ENCODE measurements around the gene ARAP3.
A peak's percentile ranks its signal among the peaks of the same experiment; 100 is the strongest.

ARAP3 gene

GRCh38 chr5:141668601-141669265 is 13.3 kb downstream of the ARAP3 start:
- no peak for DNase-seq (ENCODE audit: low read depth)

- no peak for DNase-seq (ENCODE audit: low read depth)
Measured at GRCh38 chr5:141665995-141666940, 15.8 kb downstream of the ARAP3 start.

- DNase-seq (ENCODE audit: low read depth), result no peak
Measured at GRCh38 chr5:141664733-141665461, 17.1 kb downstream of the ARAP3 start.

GRCh38 chr5:141663506-141663905 is 18.5 kb downstream of the ARAP3 start:
- DNase-seq (ENCODE audit: low read depth), result no peak

GRCh38 chr5:141662028-141662427 is 20.0 kb downstream of the ARAP3 start:
- no peak for DNase-seq (ENCODE audit: low read depth)

- DNase-seq (ENCODE audit: low read depth), result no peak
Measured at GRCh38 chr5:141657937-141658545, 24.0 kb downstream of the ARAP3 start.

- DNase-seq (ENCODE audit: low read depth), result no peak
Measured at GRCh38 chr5:141657404-141657803, 24.6 kb downstream of the ARAP3 start.

- no peak for DNase-seq (ENCODE audit: low read depth)
Measured at GRCh38 chr5:141656396-141656795, 25.6 kb downstream of the ARAP3 start.

- DNase-seq (ENCODE audit: low read depth), result no peak
Measured at GRCh38 chr5:141655020-141655419, 27.0 kb downstream of the ARAP3 start.

GRCh38 chr5:141654298-141654697 is 27.7 kb downstream of the ARAP3 start:
- peak; percentile 77 for DNase-seq (ENCODE audit: low read depth)

- DNase-seq (ENCODE audit: low read depth), result no peak
Measured at GRCh38 chr5:141651728-141652105, 30.3 kb downstream of the ARAP3 start.

- DNase-seq (ENCODE audit: low read depth), result no peak
Measured at GRCh38 chr5:141650851-141651727, 30.9 kb downstream of the ARAP3 start, which contains the start of gene FCHSD1. Gene FCHSD1, minus strand, starts transcription at chr5:141651418. Its CDS starts 50 bp downstream, at chr5:141651368.

GRCh38 chr5:141649972-141650371 is 32.1 kb downstream of the ARAP3 start:
- DNase-seq (ENCODE audit: low read depth), result no peak

- DNase-seq (ENCODE audit: low read depth), result no peak
Measured at GRCh38 chr5:141649056-141649688, 32.9 kb downstream of the ARAP3 start.

GRCh38 chr5:141647851-141648250 is 34.2 kb downstream of the ARAP3 start:
- no peak for DNase-seq (ENCODE audit: low read depth)

GRCh38 chr5:141647242-141647641 is 34.8 kb downstream of the ARAP3 start:
- DNase-seq (ENCODE audit: low read depth), result no peak

GRCh38 chr5:141646026-141646425 is 36.0 kb downstream of the ARAP3 start:
- no peak for DNase-seq (ENCODE audit: low read depth)

- DNase-seq (ENCODE audit: low read depth), result peak; percentile 47
Measured at GRCh38 chr5:141641634-141642267, 40.3 kb downstream of the ARAP3 start.

GRCh38 chr5:141640698-141641097 is 41.3 kb downstream of the ARAP3 start:
- DNase-seq (ENCODE audit: low read depth), result no peak

- DNase-seq (ENCODE audit: low read depth), result no peak
Measured at GRCh38 chr5:141640051-141640415, 42.0 kb downstream of the ARAP3 start.

All from GM04503 (cell line).